GM21576 (cell line): Measurements from ENCODE around the gene RAD51B.

Experiments used
- ATAC-seq: cut with Tn5 transposase; IDR thresholded peaks from one replicate; pipeline ENCODE4 v1.9.1; 2021; ENCODE audit warnings: mild to moderate bottlenecking, moderate library complexity; ENCODE audit not compliant: unreplicated experiment

The RAD51B gene

DNA sequence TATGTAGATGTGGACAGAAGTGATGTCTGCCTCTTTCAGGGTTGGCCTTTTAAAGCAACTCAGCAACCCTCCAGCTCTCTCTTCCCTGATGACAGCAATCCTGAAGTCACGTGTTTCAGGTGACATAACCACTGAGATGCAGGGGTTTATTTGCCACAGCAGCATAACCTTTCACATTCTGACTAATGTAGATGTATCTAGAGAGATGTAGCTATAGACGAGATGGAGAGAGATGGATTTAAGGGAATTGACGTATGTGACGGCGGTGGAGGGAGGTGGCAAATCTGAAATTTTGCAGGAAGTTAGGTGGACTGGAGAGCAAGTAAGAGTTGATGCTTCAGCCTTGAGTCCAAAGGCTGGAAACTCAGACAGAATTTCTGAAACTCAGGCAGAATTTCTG, 847.3 kb downstream of the RAD51B start:
- ATAC-seq, result no peak

DNA sequence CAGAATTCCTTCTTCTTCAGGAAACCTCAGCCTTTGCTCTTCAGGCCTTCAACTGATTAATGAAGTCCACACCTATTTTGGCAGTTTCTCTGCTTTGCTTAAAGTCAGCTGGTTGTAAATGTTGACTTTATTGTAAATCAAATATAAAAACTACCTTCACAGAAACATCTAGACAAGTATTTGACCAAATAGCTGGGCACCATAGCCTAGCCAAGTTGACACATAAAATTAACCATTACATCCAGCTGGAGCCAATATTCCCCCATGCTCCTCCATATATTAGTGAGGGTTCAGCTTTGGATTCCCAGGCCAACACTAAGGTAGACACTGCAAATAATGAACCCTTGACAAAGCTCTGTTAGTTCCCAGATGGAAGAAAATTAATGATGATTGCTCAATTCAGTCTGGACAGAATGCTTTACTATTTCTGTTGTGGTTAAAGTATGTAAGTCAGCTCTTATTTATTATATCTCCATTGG, 847.8 kb downstream of the RAD51B start:
- no peak for ATAC-seq

GRCh38 chr14:68668028-68668427, 848.4 kb downstream of the RAD51B start:
- no peak for ATAC-seq

DNA sequence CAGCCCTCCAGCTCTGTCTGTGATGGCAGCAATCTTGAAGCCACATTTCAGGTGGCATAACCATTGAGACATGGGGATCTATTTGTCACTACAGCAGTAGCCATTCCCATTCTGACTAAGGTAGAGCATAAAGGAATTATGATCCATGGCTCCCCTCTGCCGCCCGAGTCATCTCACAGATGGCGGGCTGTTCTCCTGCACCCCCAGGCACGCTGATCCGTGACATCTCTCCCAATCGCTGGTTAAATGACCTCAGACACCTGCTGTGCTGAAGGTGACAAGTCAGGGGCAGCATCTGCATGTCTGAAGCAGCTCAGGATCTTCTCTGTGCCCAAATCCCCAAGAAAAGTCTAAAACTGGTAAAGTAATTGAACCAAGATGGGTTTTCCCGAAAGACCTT, 849.0 kb downstream of the RAD51B start:
- ATAC-seq, result no peak

- ATAC-seq, result no peak
These were observed 849.5 kb downstream of the RAD51B start for GRCh38 chr14:68669111-68669511.

DNA sequence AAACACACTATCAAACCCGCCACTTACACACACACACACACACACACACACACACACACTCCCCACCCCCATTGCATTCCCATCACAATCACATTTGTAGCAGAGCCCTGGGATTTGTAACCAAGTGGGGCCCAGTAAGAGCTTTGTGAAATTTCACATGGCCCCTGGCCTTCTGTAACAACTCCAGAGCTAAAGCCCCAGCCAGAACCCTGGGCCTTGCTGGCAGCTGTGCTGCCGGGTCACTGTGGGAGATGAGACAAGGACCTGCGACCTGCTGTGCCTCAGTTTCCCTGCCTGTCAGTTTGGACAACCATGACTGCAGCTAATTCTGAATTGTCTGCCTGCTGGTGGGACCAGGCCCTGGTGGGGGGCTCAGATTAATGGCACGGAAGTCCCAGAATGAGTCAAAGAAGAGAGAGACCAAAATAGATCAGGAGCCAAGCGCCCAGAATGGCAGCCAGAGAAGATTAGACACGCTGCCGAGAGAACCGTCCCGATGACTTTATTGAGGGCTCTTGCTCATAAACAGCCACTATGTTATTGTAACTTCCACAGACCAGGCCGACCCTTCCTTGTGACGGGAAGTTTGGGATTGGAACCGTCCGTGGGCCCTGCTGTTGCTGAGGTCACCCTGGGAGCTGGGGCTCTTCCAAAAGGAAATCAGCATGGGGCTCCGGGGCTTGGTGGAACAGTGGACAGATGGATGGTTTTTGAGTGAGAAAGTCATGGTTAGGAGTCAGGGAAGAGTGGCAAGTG, 850.2 kb downstream of the RAD51B start:
- ATAC-seq, result no peak

GRCh38 chr14:68670359-68670715, 850.8 kb downstream of the RAD51B start:
- ATAC-seq, result no peak

- ATAC-seq, result no peak
These were observed 852.3 kb downstream of the RAD51B start for GRCh38 chr14:68671909-68672308.

DNA sequence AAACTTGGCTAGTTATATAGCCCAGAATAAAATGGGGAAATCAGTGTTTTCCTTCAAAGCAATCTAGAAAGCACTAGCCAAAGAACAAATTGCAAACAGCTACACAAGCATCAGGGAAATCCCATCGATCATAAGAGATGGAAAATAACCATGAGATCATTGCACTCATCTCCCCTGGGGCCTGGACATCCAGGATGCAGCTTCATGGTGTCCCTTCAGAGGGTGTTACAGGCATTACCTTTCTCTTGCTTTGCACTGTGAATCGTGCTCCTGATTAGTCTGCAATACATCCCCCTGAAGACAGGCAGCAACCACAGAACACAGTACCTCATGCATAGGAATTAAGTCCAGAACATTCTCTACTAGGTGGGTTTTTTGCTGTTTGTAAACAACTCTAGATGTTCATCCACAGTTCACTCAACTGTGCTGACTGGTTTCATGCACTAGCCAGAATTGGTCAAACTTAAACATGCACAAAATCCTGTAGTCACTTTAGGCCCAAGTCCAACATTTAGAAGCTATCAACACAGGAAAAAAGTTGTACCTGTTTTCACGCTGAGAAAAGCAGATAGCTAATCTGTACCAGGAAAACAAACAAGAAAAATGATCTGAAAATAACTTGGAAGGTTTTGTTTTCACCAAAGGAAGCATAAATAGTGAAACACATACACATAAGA, 853.2 kb downstream of the RAD51B start:
- ATAC-seq, result no peak

- no peak for ATAC-seq
These were observed 853.9 kb downstream of the RAD51B start for GRCh38 chr14:68673464-68673863.

- ATAC-seq, result no peak
These were observed 855.1 kb downstream of the RAD51B start for GRCh38 chr14:68674538-68675232.

GRCh38 chr14:68675233-68675577, 855.6 kb downstream of the RAD51B start:
- no peak for ATAC-seq

- ATAC-seq, result no peak
These were observed 856.9 kb downstream of the RAD51B start for GRCh38 chr14:68676511-68676943.

- no peak for ATAC-seq
These were observed 857.9 kb downstream of the RAD51B start for GRCh38 chr14:68677476-68677875.

GRCh38 chr14:68677901-68678300, 858.3 kb downstream of the RAD51B start:
- ATAC-seq, result no peak

DNA sequence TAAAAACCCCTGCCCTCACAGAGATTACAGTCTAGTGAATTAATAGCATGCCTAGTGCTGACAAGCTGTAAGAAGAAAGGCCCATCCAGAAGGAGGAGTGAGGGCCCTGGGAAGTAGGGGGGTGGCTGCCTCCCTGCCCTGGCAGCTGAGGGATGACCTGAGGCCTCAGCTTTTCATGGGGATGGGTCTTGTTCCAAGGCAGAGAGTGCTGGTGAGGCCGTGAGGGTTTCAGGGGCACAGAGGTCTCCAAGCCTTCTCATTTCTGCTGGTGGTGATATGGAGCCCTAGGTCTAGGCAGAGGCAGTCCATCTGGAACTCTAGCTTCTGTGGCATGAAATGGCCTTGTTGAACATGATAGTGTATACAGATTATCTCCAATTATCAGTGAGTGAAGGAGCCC, 858.9 kb downstream of the RAD51B start:
- no peak for ATAC-seq

DNA sequence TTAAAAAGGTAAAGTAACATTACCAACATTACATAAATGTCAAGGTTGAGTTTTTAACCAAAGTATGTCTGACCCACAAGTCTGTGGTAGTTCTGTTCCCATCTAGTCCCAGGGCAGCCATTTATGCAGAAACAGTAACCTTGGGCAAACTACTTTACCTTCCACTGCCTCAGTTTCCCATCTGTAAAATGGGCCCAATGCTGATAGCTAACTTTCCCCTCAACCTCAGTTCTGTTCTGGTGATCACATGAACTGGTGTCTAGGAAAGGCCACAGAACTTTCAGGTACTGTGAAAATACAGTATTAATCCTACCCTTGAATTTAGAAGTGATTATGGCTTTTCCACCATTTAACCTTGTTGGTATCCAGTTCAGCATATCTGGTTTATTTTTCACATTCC, 859.7 kb downstream of the RAD51B start:
- no peak for ATAC-seq

DNA sequence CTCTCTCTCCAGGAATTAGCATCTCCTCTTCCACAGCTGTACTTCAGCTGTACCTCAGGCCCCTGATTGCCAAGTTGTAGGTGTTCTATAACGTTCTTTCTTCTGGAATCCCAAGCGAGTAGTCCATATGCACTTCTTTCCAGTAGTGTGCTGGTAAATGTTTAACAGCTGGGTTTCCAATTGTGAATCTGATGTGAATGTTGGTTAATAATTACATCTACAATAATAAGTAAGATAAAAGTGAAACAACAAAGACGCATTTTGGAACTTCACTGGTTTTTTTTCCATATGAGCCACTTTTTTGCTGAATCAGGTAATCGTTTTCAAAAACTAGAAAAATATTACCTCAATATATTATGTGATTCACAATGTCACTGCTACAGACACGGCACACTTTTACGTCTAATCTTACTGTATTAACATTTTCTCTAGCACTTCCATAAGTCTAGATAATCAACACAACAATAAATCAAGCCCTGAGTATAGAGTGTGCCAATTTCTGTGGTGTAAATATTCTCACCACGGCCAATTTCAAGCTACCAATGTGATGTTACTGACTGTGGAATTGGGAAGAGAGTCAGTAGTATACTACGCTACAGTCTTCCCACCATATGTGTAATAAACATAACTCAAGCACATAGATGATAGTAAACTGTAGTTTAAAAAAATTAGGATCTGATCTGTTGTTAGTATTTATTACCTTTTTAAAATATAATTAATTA, 860.3 kb downstream of the RAD51B start:
- ATAC-seq, result no peak

DNA sequence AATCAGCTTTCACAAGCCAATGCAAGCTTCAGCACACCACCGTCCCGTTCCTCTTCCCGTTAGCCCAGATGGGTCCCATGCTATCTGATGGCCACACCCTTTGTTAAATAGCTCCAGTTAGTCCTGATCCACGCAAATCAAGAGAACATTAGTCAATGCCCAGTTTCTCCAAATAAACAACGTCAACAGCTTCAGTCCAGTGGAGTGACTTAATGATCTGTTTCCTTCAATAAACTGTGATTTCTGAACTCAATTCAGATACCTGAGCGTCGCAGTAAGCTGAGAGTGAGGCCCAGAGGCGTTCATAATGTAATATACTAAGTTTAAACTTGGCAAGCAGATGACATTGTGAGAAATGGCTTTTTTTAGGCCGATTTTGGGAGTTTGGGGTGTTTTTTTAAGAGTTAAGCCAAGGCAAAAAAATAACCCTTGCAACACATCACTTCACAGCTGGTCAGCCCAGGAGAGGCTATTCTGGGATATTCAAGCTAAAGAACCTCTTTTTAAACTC, 861.0 kb downstream of the RAD51B start:
- ATAC-seq, result no peak

GRCh38 chr14:68681256-68682011, 861.9 kb downstream of the RAD51B start:
- no peak for ATAC-seq
